HepG2 (cell line): ENCODE results near the gene ANTXR1. TPM values are rescaled to one million over a fixed set of nuclear protein-coding genes. Genes with fewer than 3 reads are reported as not detected.

Experiments
- CC2D1A ChIP-seq: sonication (generic); formaldehyde crosslinking; IDR thresholded peaks from 2 replicates; pipeline ENCODE4 v1.8.1; 2023; ENCODE audit warnings: mild to moderate bottlenecking, missing genetic modification reagents
- RBM22 ChIP-seq: fragments of 200-400 bp; formaldehyde crosslinking; optimal IDR thresholded peaks from 2 replicates; pipeline ENCODE3; 2017; ENCODE audit warnings: mild to moderate bottlenecking, low read length, moderate library complexity
- SIX1 ChIP-seq: sonication (generic); formaldehyde crosslinking; IDR thresholded peaks from 2 replicates; pipeline ENCODE4 v1.4.0; 2020; ENCODE audit warnings: missing genetic modification reagents, borderline replicate concordance
- THYN1 ChIP-seq: sonication (generic); formaldehyde crosslinking; IDR thresholded peaks from 2 replicates; pipeline ENCODE4 v1.8.1; 2023; ENCODE audit warnings: low read depth, mild to moderate bottlenecking, moderate library complexity, missing genetic modification reagents, borderline replicate concordance
- ZNF20 ChIP-seq: sonication (generic); formaldehyde crosslinking; IDR thresholded peaks from 2 replicates; pipeline ENCODE4 v1.4.0; 2020; ENCODE audit warnings: mild to moderate bottlenecking, moderate library complexity, missing genetic modification reagents
- ZNF235 ChIP-seq: sonication (generic); formaldehyde crosslinking; IDR thresholded peaks from 2 replicates; pipeline ENCODE4 v1.8.1; 2023; ENCODE audit warnings: mild to moderate bottlenecking, missing genetic modification reagents, borderline replicate concordance
- polyA plus RNA-seq, 8 experiments: library from polyadenylated mRNA; depleted of rRNA in 3 of 8; stranded (reverse) in 7 of 8; unstranded in 1 of 8; fragments of >200 nt; fragmentation: Illumina TruSeq in 4 of 8; extraction: Trizol in 4 of 8; gene quantifications; 2 replicates each; pipeline versions ENCODE4 v1.2.1 to v1.2.3, GENCODE V29; 2011 to 2016; ENCODE audit warnings: low read depth in 4 of 8, missing spikeins in 1 of 8, mixed read lengths in 1 of 8; ENCODE audit not compliant: insufficient read depth in 1 of 8
- total RNA-seq, 5 experiments: library from RNA; depleted of rRNA; stranded (reverse); fragments of >200 nt; fragmentation: Illumina TruSeq; extraction: Trizol; gene quantifications; 2 replicates each; pipeline ENCODE4 v1.2.3, GENCODE V29; 2016; ENCODE audit warnings: low read depth in 1 of 5
- TF ChIP-seq, protein P1 (sequence below): sonication (generic); formaldehyde crosslinking; IDR thresholded peaks from 2 replicates; pipeline ENCODE4 v1.5.1; 2020; ENCODE audit warnings: missing genetic modification reagents, mild to moderate bottlenecking, borderline replicate concordance
- TF ChIP-seq, protein P2 (sequence below): sonication (generic); formaldehyde crosslinking; IDR thresholded peaks from 2 replicates; pipeline ENCODE4 v1.5.1; 2020; ENCODE audit warnings: mild to moderate bottlenecking, missing genetic modification reagents, borderline replicate concordance
- TF ChIP-seq, protein P3 (sequence below): sonication (generic); formaldehyde crosslinking; IDR thresholded peaks from 2 replicates; pipeline ENCODE4 v1.5.1; 2020; ENCODE audit warnings: mild to moderate bottlenecking, missing genetic modification reagents
- TF ChIP-seq, protein P4 (sequence below): sonication (generic); formaldehyde crosslinking; IDR thresholded peaks from 2 replicates; pipeline ENCODE4 v1.4.0; 2020; ENCODE audit warnings: mild to moderate bottlenecking, missing genetic modification reagents, borderline replicate concordance
- TF ChIP-seq, protein P5 (sequence below): sonication (generic); formaldehyde crosslinking; IDR thresholded peaks from 2 replicates; pipeline ENCODE4 v1.4.0; 2020; ENCODE audit warnings: missing genetic modification reagents, borderline replicate concordance

ANTXR1 gene
- total and polyA plus RNA-seq, 2 of the 13 experiments (the other 11 are each of a cell fraction or from before 2014, with no cell fraction given) = 4.5 to 12.7 TPM

DNA sequence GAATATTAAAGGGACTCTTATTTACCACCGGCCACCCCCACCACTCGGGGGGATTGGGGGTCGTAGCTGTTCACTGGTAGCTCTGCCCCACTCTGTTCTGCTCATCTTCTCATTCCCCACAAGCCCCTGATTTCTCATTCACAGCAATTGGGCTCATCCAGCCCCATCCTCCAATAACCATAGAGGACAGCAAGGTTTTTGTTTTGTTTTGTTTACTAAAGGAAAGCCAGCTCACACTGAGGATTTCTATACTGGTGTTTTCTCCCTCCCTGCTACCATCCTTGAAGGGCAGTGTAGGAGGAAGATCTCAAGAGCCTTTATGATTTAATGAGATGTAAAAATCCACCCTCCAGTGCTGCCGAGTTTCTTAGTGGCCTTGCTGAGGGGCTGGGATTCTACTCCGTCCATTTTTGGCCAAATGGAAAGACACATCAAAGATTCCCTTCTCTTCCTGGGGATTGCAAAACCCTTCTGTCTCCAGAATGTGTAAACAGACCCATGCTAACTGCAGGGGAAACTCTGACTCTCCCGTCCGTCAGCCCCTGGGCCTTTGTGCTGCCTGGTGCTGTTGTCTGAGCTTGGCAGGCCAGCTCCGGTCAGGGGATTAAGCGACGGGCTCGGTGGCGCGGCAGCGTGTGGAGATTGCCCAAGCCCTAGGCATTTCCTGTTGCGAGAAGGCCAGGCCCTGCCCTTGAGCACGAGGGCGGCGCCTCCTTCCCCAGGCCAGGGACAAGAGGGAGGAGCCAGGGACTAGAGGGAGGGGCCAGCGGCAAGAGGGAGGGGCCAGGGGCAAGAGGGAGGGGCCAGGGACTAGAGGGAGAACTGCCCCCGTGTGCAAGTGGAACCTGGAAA lies 165.0 kb downstream of the ANTXR1 start (continued):
- TF ChIP-seq, protein P1, sequence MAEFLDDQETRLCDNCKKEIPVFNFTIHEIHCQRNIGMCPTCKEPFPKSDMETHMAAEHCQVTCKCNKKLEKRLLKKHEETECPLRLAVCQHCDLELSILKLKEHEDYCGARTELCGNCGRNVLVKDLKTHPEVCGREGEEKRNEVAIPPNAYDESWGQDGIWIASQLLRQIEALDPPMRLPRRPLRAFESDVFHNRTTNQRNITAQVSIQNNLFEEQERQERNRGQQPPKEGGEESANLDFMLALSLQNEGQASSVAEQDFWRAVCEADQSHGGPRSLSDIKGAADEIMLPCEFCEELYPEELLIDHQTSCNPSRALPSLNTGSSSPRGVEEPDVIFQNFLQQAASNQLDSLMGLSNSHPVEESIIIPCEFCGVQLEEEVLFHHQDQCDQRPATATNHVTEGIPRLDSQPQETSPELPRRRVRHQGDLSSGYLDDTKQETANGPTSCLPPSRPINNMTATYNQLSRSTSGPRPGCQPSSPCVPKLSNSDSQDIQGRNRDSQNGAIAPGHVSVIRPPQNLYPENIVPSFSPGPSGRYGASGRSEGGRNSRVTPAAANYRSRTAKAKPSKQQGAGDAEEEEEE = peak; percentile 81; the same call in 1 of the 2 replicates
- TF ChIP-seq THYN1 = peak; percentile 99; the same call in 1 of the 2 replicates
- peak; percentile 45; the same call in 1 of the 2 replicates for TF ChIP-seq SIX1 (CRISPR knock-in tag)
- TF ChIP-seq, protein P2, sequence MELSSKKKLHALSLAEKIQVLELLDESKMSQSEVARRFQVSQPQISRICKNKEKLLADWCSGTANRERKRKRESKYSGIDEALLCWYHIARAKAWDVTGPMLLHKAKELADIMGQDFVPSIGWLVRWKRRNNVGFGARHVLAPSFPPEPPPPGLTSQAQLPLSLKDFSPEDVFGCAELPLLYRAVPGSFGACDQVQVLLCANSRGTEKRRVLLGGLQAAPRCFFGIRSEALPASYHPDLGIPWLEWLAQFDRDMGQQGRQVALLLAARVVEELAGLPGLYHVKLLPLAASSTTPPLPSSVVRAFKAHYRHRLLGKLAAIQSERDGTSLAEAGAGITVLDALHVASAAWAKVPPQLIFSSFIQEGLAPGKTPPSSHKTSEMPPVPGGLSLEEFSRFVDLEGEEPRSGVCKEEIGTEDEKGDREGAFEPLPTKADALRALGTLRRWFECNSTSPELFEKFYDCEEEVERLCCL (CRISPR knock-in tag) = no peak
- TF ChIP-seq RBM22 = no peak
- no peak for TF ChIP-seq CC2D1A
- TF ChIP-seq, protein P3, sequence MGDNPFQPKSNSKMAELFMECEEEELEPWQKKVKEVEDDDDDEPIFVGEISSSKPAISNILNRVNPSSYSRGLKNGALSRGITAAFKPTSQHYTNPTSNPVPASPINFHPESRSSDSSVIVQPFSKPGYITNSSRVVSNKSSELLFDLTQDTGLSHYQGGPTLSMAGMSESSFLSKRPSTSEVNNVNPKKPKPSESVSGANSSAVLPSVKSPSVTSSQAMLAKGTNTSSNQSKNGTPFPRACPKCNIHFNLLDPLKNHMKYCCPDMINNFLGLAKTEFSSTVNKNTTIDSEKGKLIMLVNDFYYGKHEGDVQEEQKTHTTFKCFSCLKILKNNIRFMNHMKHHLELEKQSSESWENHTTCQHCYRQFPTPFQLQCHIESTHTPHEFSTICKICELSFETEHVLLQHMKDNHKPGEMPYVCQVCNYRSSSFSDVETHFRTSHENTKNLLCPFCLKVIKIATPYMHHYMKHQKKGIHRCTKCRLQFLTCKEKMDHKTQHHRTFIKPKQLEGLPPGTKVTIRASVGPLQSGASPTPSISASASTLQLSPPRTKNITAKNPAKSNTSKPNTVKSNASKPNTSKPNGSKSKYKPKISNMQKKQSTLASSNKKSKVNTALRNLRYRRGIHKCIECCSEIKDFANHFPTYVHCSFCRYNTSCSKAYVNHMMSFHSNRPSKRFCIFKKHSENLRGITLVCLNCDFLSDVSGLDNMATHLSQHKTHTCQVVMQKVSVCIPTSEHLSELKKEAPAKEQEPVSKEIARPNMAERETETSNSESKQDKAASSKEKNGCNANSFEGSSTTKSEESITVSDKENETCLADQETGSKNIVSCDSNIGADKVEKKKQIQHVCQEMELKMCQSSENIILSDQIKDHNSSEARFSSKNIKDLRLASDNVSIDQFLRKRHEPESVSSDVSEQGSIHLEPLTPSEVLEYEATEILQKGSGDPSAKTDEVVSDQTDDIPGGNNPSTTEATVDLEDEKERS (CRISPR knock-in tag) = peak; percentile 99; the same call in 1 of the 2 replicates
- TF ChIP-seq ZNF20 (CRISPR knock-in tag) = no peak
- TF ChIP-seq ZNF235 (CRISPR knock-in tag) = no peak
- TF ChIP-seq, protein P4, sequence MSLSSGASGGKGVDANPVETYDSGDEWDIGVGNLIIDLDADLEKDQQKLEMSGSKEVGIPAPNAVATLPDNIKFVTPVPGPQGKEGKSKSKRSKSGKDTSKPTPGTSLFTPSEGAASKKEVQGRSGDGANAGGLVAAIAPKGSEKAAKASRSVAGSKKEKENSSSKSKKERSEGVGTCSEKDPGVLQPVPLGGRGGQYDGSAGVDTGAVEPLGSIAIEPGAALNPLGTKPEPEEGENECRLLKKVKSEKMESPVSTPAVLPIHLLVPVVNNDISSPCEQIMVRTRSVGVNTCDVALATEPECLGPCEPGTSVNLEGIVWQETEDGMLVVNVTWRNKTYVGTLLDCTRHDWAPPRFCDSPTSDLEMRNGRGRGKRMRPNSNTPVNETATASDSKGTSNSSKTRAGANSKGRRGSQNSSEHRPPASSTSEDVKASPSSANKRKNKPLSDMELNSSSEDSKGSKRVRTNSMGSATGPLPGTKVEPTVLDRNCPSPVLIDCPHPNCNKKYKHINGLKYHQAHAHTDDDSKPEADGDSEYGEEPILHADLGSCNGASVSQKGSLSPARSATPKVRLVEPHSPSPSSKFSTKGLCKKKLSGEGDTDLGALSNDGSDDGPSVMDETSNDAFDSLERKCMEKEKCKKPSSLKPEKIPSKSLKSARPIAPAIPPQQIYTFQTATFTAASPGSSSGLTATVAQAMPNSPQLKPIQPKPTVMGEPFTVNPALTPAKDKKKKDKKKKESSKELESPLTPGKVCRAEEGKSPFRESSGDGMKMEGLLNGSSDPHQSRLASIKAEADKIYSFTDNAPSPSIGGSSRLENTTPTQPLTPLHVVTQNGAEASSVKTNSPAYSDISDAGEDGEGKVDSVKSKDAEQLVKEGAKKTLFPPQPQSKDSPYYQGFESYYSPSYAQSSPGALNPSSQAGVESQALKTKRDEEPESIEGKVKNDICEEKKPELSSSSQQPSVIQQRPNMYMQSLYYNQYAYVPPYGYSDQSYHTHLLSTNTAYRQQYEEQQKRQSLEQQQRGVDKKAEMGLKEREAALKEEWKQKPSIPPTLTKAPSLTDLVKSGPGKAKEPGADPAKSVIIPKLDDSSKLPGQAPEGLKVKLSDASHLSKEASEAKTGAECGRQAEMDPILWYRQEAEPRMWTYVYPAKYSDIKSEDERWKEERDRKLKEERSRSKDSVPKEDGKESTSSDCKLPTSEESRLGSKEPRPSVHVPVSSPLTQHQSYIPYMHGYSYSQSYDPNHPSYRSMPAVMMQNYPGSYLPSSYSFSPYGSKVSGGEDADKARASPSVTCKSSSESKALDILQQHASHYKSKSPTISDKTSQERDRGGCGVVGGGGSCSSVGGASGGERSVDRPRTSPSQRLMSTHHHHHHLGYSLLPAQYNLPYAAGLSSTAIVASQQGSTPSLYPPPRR = peak; percentile 99
- TF ChIP-seq, protein P5, sequence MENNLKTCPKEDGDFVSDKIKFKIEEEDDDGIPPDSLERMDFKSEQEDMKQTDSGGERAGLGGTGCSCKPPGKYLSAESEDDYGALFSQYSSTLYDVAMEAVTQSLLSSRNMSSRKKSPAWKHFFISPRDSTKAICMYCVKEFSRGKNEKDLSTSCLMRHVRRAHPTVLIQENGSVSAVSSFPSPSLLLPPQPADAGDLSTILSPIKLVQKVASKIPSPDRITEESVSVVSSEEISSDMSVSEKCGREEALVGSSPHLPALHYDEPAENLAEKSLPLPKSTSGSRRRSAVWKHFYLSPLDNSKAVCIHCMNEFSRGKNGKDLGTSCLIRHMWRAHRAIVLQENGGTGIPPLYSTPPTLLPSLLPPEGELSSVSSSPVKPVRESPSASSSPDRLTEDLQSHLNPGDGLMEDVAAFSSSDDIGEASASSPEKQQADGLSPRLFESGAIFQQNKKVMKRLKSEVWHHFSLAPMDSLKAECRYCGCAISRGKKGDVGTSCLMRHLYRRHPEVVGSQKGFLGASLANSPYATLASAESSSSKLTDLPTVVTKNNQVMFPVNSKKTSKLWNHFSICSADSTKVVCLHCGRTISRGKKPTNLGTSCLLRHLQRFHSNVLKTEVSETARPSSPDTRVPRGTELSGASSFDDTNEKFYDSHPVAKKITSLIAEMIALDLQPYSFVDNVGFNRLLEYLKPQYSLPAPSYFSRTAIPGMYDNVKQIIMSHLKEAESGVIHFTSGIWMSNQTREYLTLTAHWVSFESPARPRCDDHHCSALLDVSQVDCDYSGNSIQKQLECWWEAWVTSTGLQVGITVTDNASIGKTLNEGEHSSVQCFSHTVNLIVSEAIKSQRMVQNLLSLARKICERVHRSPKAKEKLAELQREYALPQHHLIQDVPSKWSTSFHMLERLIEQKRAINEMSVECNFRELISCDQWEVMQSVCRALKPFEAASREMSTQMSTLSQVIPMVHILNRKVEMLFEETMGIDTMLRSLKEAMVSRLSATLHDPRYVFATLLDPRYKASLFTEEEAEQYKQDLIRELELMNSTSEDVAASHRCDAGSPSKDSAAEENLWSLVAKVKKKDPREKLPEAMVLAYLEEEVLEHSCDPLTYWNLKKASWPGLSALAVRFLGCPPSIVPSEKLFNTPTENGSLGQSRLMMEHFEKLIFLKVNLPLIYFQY (CRISPR knock-in tag) = peak; percentile 95
